HepG2 (cell line): ENCODE data around the gene UFSP2.

ENCODE experiments used
- CTCF ChIP-seq: sonication (generic); formaldehyde crosslinking; IDR thresholded peaks from 2 replicates; pipeline ENCODE4 v1.5.0; 2020; ENCODE audit warnings: mild to moderate bottlenecking, missing genetic modification reagents, moderate library complexity
- EZH2 ChIP-seq: conservative IDR thresholded peaks from 2 replicates; pipeline ENCODE4 v1.6.1; 2012; ENCODE audit warnings: mild to moderate bottlenecking, low read depth, low read length, moderate library complexity
- FOXA1 ChIP-seq, 2 experiments: fragments of 450-650 bp in 1 of 2; sonication (generic) in 1 of 2; formaldehyde crosslinking in 1 of 2; IDR thresholded peaks; 2 replicates each; pipeline versions ENCODE4 v1.4.0 to v1.6.1; 2016 to 2020; ENCODE audit warnings: missing genetic modification reagents in 1 of 2
- KDM5A ChIP-seq: fragments of 200-600 bp; sonication (generic); IDR thresholded peaks from 2 replicates; pipeline ENCODE4 v1.7.0; 2018; ENCODE audit warnings: antibody characterized with exemption, mild to moderate bottlenecking, low read length, borderline replicate concordance
- MYC ChIP-seq: sonication (generic); formaldehyde crosslinking; IDR thresholded peaks from 2 replicates; pipeline ENCODE4 v1.9.0; 2021; ENCODE audit warnings: missing genetic modification reagents, borderline replicate concordance
- REST ChIP-seq, 2 experiments: IDR thresholded peaks; 2 replicates each; pipeline ENCODE4 v1.6.1; 2011 to 2012; ENCODE audit warnings: low read length in 2 of 2, borderline replicate concordance in 1 of 2, low read depth in 1 of 2, mild to moderate bottlenecking in 1 of 2, moderate library complexity in 1 of 2
- TCF7L2 ChIP-seq: IDR thresholded peaks from 2 replicates; pipeline ENCODE4 v1.6.1; 2011; ENCODE audit warnings: mild to moderate bottlenecking, low read depth, low read length, moderate library complexity
- ZBTB7A ChIP-seq: sonication (generic); formaldehyde crosslinking; IDR thresholded peaks from 2 replicates; pipeline ENCODE4 v1.8.0; 2022; ENCODE audit warnings: mild to moderate bottlenecking, missing genetic modification reagents
- ZNF274 ChIP-seq: sonication (generic); formaldehyde crosslinking; IDR thresholded peaks from 2 replicates; pipeline ENCODE4 v1.5.1; 2020; ENCODE audit warnings: mild to moderate bottlenecking, missing genetic modification reagents
- ZSCAN30 ChIP-seq: sonication (generic); formaldehyde crosslinking; IDR thresholded peaks from 2 replicates; pipeline ENCODE4 v1.5.0; 2020; ENCODE audit warnings: mild to moderate bottlenecking, missing genetic modification reagents
- TF ChIP-seq, protein P1 (sequence below): IDR thresholded peaks from 2 replicates; pipeline ENCODE4 v1.6.1; 2016; ENCODE audit warnings: low read depth

DNA sequence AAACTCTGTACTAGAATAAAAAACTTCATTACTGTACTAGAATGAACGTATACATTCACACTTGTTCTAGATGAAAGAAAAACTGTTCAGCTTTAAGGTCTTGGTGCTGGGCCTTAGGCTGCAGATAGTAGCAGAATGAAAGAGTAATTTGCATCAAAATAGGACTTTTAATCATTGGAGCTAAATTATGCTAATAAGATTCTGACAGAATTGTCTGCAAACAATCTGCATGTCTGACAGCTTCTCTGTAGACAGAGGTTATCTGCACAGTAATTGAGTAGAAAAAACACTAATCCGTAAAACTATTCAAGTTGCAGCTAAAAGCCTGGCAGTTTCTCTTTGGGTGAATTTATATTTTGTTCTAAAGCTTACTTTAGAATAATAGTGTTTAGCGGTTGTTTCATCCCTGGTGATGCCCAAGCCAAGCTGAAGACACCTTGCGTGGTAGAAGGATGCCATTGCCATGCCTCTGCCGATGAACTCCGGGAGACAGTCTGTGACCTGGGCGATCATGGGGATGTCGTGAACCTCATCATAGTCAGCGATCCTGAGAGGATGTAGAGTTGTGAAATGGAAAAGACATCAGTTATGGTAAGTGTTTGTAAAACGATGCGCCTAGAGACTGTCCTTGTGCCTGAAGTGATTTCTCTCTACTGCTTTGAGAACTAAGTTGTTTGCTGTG is 55.4 kb downstream of the UFSP2 start:
- TF ChIP-seq MYC (CRISPR knock-in tag) (no peak), ZSCAN30 (no peak), EZH2 (no peak), KDM5A (no peak), ZBTB7A (CRISPR knock-in tag) (no peak), CTCF (no peak), REST (IDR thresholded peaks at IDR 0.05; ENCODE audit: borderline replicate concordance in 1 of 2, low read depth in 1 of 2, low read length in 2 of 2) (no peak), ZNF274 (CRISPR knock-in tag) (no peak), TCF7L2 (no peak), FOXA1 (IDR thresholded peaks at IDR 0.05) (no peak), FOXA1 (CRISPR knock-in tag; IDR thresholded peaks at IDR 0.05) (no peak)
- TF ChIP-seq, protein P1, sequence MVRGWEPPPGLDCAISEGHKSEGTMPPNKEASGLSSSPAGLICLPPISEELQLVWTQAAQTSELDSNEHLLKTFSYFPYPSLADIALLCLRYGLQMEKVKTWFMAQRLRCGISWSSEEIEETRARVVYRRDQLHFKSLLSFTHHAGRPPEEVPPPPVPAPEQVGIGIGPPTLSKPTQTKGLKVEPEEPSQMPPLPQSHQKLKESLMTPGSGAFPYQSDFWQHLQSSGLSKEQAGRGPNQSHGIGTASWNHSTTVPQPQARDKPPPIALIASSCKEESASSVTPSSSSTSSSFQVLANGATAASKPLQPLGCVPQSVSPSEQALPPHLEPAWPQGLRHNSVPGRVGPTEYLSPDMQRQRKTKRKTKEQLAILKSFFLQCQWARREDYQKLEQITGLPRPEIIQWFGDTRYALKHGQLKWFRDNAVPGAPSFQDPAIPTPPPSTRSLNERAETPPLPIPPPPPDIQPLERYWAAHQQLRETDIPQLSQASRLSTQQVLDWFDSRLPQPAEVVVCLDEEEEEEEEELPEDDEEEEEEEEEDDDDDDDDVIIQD = no peak
